GM23338 (cell line): ENCODE results near the gene PDLIM5. TPM values are rescaled to one million over a fixed set of nuclear protein-coding genes. Genes with fewer than 3 reads are reported as not detected.

Experiments used
- ATAC-seq: fragments of 200-7000 bp; cut with Tn5 transposase; 3 replicates; pipeline ENCODE4 v1.9.1; 2020
- DNase-seq: peaks from one replicate; pipeline ENCODE4 v3.0.0-alpha.2; 2015; ENCODE audit warnings: low spot score
- H2AFZ ChIP-seq: fragments of 200-600 bp; sonication (generic); 2 replicates; pipeline ENCODE4 v1.8.0; 2016; ENCODE audit warnings: antibody characterized with exemption, mild to moderate bottlenecking, moderate library complexity
- H3F3A ChIP-seq: fragments of 200-600 bp; sonication (generic); replicated peaks from 2 replicates; pipeline ENCODE4 v1.8.0; 2017; ENCODE audit warnings: antibody characterized with exemption, mixed run types, low read depth
- H3K27ac ChIP-seq: fragments of 200-600 bp; sonication (generic); 2 replicates; pipeline ENCODE4 v1.6.1; 2016; ENCODE audit warnings: low read depth
- H3K27me3 ChIP-seq: fragments of 200-600 bp; sonication (generic); 2 replicates; pipeline ENCODE4 v1.8.0; 2016; ENCODE audit warnings: mild to moderate bottlenecking, mixed run types, moderate library complexity; ENCODE audit not compliant: insufficient read depth
- H3K36me3 ChIP-seq: fragments of 200-600 bp; sonication (generic); 2 replicates; pipeline ENCODE4 v1.8.0; 2016; ENCODE audit warnings: mild to moderate bottlenecking; ENCODE audit not compliant: insufficient read depth
- H3K4me1 ChIP-seq: fragments of 200-600 bp; sonication (generic); 2 replicates; pipeline ENCODE4 v1.8.0; 2016; ENCODE audit warnings: mild to moderate bottlenecking, moderate library complexity; ENCODE audit not compliant: insufficient read depth
- H3K4me2 ChIP-seq: fragments of 200-600 bp; sonication (generic); 2 replicates; pipeline ENCODE4 v1.7.1; 2017; ENCODE audit warnings: mixed run types
- H3K4me3 ChIP-seq: fragments of 200-600 bp; sonication (generic); 2 replicates; pipeline ENCODE4 v1.6.1; 2016; ENCODE audit warnings: mixed run types
- H3K79me2 ChIP-seq: fragments of 200-600 bp; sonication (generic); replicated peaks from 2 replicates; pipeline ENCODE4 v1.8.0; 2017; ENCODE audit warnings: mild to moderate bottlenecking; ENCODE audit not compliant: insufficient read depth
- H3K9me2 ChIP-seq: fragments of 200-600 bp; sonication (generic); 2 replicates; pipeline ENCODE4 v1.8.0; 2017; ENCODE audit not compliant: insufficient read depth
- H4K20me1 ChIP-seq: fragments of 200-600 bp; sonication (generic); replicated peaks from 2 replicates; pipeline ENCODE4 v1.8.0; 2017; ENCODE audit warnings: mild to moderate bottlenecking; ENCODE audit not compliant: insufficient read depth
- H3K27ac Mint-ChIP-seq: 2 replicates; pipeline ENCODE4 v1.8.0; 2020; ENCODE audit warnings: inconsistent platforms, mild to moderate bottlenecking, moderate library complexity, mixed read lengths
- H3K27me3 Mint-ChIP-seq: 3 replicates; pipeline ENCODE4 v1.8.0; 2022; ENCODE audit warnings: low read depth, mild to moderate bottlenecking, moderate library complexity, mixed read lengths, inconsistent platforms; ENCODE audit not compliant: insufficient read depth, poor library complexity
- H3K36me3 Mint-ChIP-seq: 3 replicates; pipeline ENCODE4 v1.8.0; 2021; ENCODE audit warnings: low read depth, mild to moderate bottlenecking, inconsistent platforms, moderate library complexity, mixed read lengths
- H3K4me1 Mint-ChIP-seq: 3 replicates; pipeline ENCODE4 v1.8.0; 2020; ENCODE audit warnings: mild to moderate bottlenecking, inconsistent platforms, mixed read lengths
- H3K4me3 Mint-ChIP-seq: 3 replicates; pipeline ENCODE4 v1.8.0; 2021; ENCODE audit warnings: moderate library complexity, mild to moderate bottlenecking, inconsistent platforms, mixed read lengths
- H3K9me3 Mint-ChIP-seq: 3 replicates; pipeline ENCODE4 v1.8.0; 2020; ENCODE audit warnings: moderate library complexity, mild to moderate bottlenecking, inconsistent platforms, mixed read lengths
- CREB1 ChIP-seq: fragments of 250-450 bp; sonication (Bioruptor Pico); IDR thresholded peaks from 2 replicates; pipeline ENCODE4 v1.5.0; 2020; ENCODE audit warnings: low read depth, mild to moderate bottlenecking, moderate library complexity
- ETS1 ChIP-seq: IDR thresholded peaks from 2 replicates; pipeline ENCODE4 v1.6.1; 2016; ENCODE audit warnings: antibody characterized with exemption
- EZH2 ChIP-seq: fragments of 200-600 bp; sonication (generic); IDR thresholded peaks from one replicate; pipeline ENCODE4 v1.8.0; 2017; ENCODE audit warnings: antibody characterized with exemption, mild to moderate bottlenecking, low read depth; ENCODE audit not compliant: unreplicated experiment
- EZH2phosphoT487 ChIP-seq: fragments of 200-600 bp; sonication (generic); IDR thresholded peaks from one replicate; pipeline ENCODE4 v1.8.1; 2018; ENCODE audit warnings: antibody characterized with exemption; ENCODE audit not compliant: unreplicated experiment
- JUNB ChIP-seq: IDR thresholded peaks from one replicate; pipeline ENCODE4 v1.6.1; 2016; ENCODE audit warnings: antibody characterized with exemption; ENCODE audit not compliant: unreplicated experiment
- NANOG ChIP-seq: IDR thresholded peaks from 2 replicates; pipeline ENCODE4 v1.6.1; 2016; ENCODE audit warnings: antibody characterized with exemption, borderline replicate concordance
- POLR2AphosphoS5 ChIP-seq: IDR thresholded peaks from 2 replicates; pipeline ENCODE4 v1.6.1; 2016; ENCODE audit warnings: antibody characterized with exemption, low read depth
- STAT1 ChIP-seq: IDR thresholded peaks from one replicate; pipeline ENCODE4 v1.6.1; 2016; ENCODE audit warnings: antibody characterized with exemption; ENCODE audit not compliant: unreplicated experiment
- ZNF114 ChIP-seq: fragments of 250-450 bp; sonication (Bioruptor Pico); IDR thresholded peaks from 2 replicates; pipeline ENCODE4 v1.5.0; 2020; ENCODE audit warnings: mild to moderate bottlenecking, moderate library complexity
- ZNF331 ChIP-seq: fragments of 250-450 bp; sonication (Bioruptor Pico); IDR thresholded peaks from 2 replicates; pipeline ENCODE4 v1.5.0; 2020; ENCODE audit warnings: low read depth, mild to moderate bottlenecking, moderate library complexity
- polyA plus RNA-seq: library from polyadenylated mRNA; unstranded; fragments of >200 nt; fragmentation: Nextera tagmentation; extraction: Ambion mirVana; gene quantifications from 2 replicates; pipeline ENCODE4 v1.2.1, GENCODE V29; 2016
- total RNA-seq: library from RNA; depleted of rRNA; stranded (reverse); fragments of >200 nt; shearing (Covaris generic); gene quantifications from 2 replicates; pipeline ENCODE4 v1.2.3, GENCODE V29; 2014
- TF ChIP-seq, protein P1 (sequence below): IDR thresholded peaks from one replicate; pipeline ENCODE4 v1.6.1; 2018; ENCODE audit warnings: antibody characterized with exemption; ENCODE audit not compliant: unreplicated experiment
- TF ChIP-seq, protein P2 (sequence below), 2 experiments: fragments of 200-600 bp in 1 of 2; sonication (generic) in 1 of 2; conservative IDR thresholded peaks; 2 replicates each; pipeline versions ENCODE4 v1.5.1 to v1.6.1; 2016 to 2017; ENCODE audit warnings: antibody characterized with exemption in 2 of 2, low read depth in 2 of 2, mild to moderate bottlenecking in 2 of 2, moderate library complexity in 1 of 2
- TF ChIP-seq, protein P3 (sequence below): fragments of 250-450 bp; sonication (Bioruptor Pico); IDR thresholded peaks from 2 replicates; pipeline ENCODE4 v1.5.0; 2020; ENCODE audit warnings: mild to moderate bottlenecking, moderate library complexity

PDLIM5 gene
- total and polyA plus RNA-seq, 2 experiments from 2014 or later: 45.2 to 53.0 TPM

GRCh38 chr4:94457692-94458106 is 6.0 kb downstream of the PDLIM5 start:
- no peak overlapping the region; the same call in 2 of the 3 replicates for H3K4me3 Mint-ChIP-seq
- peaks cover 6% of the 10 kb centered on the region for H3K27me3 Mint-ChIP-seq
- no peaks in the 10 kb centered on the region for H3K9me2 ChIP-seq
- peak overlapping the region; percentile 58 for H3K4me2 ChIP-seq
- ATAC-seq: peak; percentile 31; the same call in 2 of the 3 replicates
- no peaks in the 10 kb centered on the region for H3K36me3 ChIP-seq
- H3K4me1 Mint-ChIP-seq: peaks cover 71% of the 10 kb centered on the region
- no peak overlapping the region for H3K4me3 ChIP-seq
- no peaks in the 10 kb centered on the region for H3K9me3 Mint-ChIP-seq
- H3K36me3 Mint-ChIP-seq: peaks cover 9% of the 10 kb centered on the region; the same call in 2 of the 3 replicates
- peaks cover 63% of the 10 kb centered on the region for H3K79me2 ChIP-seq
- H3K27ac ChIP-seq: no peak overlapping the region
- no peaks in the 10 kb centered on the region for H3K27me3 ChIP-seq
- H3K4me1 ChIP-seq: peaks cover 71% of the 10 kb centered on the region
- peak overlapping the region; percentile 45 for H3K27ac Mint-ChIP-seq
- 0 out of 2 replicates have a peak, but pooled peaks cover 4% of the 10 kb centered on the region for H4K20me1 ChIP-seq
- H2AFZ ChIP-seq: no peak overlapping the region
- peak; percentile 43 for DNase-seq
- TF ChIP-seq CREB1 (CRISPR knock-in tag) (no peak), EZH2 (no peak), JUNB (no peak), ZNF331 (CRISPR knock-in tag) (no peak), NANOG (no peak), POLR2AphosphoS5 (no peak), STAT1 (no peak), ETS1 (no peak), EZH2phosphoT487 (no peak), ZNF114 (no peak)
- TF ChIP-seq, protein P1, sequence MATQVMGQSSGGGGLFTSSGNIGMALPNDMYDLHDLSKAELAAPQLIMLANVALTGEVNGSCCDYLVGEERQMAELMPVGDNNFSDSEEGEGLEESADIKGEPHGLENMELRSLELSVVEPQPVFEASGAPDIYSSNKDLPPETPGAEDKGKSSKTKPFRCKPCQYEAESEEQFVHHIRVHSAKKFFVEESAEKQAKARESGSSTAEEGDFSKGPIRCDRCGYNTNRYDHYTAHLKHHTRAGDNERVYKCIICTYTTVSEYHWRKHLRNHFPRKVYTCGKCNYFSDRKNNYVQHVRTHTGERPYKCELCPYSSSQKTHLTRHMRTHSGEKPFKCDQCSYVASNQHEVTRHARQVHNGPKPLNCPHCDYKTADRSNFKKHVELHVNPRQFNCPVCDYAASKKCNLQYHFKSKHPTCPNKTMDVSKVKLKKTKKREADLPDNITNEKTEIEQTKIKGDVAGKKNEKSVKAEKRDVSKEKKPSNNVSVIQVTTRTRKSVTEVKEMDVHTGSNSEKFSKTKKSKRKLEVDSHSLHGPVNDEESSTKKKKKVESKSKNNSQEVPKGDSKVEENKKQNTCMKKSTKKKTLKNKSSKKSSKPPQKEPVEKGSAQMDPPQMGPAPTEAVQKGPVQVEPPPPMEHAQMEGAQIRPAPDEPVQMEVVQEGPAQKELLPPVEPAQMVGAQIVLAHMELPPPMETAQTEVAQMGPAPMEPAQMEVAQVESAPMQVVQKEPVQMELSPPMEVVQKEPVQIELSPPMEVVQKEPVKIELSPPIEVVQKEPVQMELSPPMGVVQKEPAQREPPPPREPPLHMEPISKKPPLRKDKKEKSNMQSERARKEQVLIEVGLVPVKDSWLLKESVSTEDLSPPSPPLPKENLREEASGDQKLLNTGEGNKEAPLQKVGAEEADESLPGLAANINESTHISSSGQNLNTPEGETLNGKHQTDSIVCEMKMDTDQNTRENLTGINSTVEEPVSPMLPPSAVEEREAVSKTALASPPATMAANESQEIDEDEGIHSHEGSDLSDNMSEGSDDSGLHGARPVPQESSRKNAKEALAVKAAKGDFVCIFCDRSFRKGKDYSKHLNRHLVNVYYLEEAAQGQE: no peak
- TF ChIP-seq, protein P2, sequence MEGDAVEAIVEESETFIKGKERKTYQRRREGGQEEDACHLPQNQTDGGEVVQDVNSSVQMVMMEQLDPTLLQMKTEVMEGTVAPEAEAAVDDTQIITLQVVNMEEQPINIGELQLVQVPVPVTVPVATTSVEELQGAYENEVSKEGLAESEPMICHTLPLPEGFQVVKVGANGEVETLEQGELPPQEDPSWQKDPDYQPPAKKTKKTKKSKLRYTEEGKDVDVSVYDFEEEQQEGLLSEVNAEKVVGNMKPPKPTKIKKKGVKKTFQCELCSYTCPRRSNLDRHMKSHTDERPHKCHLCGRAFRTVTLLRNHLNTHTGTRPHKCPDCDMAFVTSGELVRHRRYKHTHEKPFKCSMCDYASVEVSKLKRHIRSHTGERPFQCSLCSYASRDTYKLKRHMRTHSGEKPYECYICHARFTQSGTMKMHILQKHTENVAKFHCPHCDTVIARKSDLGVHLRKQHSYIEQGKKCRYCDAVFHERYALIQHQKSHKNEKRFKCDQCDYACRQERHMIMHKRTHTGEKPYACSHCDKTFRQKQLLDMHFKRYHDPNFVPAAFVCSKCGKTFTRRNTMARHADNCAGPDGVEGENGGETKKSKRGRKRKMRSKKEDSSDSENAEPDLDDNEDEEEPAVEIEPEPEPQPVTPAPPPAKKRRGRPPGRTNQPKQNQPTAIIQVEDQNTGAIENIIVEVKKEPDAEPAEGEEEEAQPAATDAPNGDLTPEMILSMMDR (conservative IDR thresholded peaks at IDR 0.05; ENCODE audit: low read depth in 2 of 2): no peak
- TF ChIP-seq, protein P3, sequence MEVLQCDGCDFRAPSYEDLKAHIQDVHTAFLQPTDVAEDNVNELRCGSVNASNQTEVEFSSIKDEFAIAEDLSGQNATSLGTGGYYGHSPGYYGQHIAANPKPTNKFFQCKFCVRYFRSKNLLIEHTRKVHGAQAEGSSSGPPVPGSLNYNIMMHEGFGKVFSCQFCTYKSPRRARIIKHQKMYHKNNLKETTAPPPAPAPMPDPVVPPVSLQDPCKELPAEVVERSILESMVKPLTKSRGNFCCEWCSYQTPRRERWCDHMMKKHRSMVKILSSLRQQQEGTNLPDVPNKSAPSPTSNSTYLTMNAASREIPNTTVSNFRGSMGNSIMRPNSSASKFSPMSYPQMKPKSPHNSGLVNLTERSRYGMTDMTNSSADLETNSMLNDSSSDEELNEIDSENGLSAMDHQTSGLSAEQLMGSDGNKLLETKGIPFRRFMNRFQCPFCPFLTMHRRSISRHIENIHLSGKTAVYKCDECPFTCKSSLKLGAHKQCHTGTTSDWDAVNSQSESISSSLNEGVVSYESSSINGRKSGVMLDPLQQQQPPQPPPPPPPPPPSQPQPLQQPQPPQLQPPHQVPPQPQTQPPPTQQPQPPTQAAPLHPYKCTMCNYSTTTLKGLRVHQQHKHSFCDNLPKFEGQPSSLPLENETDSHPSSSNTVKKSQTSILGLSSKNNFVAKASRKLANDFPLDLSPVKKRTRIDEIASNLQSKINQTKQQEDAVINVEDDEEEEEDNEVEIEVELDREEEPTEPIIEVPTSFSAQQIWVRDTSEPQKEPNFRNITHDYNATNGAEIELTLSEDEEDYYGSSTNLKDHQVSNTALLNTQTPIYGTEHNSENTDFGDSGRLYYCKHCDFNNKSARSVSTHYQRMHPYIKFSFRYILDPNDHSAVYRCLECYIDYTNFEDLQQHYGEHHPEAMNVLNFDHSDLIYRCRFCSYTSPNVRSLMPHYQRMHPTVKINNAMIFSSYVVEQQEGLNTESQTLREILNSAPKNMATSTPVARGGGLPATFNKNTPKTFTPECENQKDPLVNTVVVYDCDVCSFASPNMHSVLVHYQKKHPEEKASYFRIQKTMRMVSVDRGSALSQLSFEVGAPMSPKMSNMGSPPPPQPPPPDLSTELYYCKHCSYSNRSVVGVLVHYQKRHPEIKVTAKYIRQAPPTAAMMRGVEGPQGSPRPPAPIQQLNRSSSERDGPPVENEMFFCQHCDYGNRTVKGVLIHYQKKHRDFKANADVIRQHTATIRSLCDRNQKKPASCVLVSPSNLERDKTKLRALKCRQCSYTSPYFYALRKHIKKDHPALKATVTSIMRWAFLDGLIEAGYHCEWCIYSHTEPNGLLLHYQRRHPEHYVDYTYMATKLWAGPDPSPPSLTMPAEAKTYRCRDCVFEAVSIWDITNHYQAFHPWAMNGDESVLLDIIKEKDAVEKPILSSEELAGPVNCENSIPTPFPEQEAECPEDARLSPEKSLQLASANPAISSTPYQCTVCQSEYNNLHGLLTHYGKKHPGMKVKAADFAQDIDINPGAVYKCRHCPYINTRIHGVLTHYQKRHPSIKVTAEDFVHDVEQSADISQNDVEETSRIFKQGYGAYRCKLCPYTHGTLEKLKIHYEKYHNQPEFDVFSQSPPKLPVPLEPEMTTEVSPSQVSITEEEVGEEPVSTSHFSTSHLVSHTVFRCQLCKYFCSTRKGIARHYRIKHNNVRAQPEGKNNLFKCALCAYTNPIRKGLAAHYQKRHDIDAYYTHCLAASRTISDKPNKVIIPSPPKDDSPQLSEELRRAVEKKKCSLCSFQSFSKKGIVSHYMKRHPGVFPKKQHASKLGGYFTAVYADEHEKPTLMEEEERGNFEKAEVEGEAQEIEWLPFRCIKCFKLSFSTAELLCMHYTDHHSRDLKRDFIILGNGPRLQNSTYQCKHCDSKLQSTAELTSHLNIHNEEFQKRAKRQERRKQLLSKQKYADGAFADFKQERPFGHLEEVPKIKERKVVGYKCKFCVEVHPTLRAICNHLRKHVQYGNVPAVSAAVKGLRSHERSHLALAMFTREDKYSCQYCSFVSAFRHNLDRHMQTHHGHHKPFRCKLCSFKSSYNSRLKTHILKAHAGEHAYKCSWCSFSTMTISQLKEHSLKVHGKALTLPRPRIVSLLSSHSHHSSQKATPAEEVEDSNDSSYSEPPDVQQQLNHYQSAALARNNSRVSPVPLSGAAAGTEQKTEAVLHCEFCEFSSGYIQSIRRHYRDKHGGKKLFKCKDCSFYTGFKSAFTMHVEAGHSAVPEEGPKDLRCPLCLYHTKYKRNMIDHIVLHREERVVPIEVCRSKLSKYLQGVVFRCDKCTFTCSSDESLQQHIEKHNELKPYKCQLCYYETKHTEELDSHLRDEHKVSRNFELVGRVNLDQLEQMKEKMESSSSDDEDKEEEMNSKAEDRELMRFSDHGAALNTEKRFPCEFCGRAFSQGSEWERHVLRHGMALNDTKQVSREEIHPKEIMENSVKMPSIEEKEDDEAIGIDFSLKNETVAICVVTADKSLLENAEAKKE: no peak
- no peaks in the 10 kb centered on the region for H3F3A ChIP-seq
